ENCODE data around the gene SOX6. TPM values are rescaled to one million over a fixed set of nuclear protein-coding genes. Genes with fewer than 3 reads are reported as not detected.

Gene SOX6
- total RNA-seq, 1 experiment from 2014 or later = not detected

DNA sequence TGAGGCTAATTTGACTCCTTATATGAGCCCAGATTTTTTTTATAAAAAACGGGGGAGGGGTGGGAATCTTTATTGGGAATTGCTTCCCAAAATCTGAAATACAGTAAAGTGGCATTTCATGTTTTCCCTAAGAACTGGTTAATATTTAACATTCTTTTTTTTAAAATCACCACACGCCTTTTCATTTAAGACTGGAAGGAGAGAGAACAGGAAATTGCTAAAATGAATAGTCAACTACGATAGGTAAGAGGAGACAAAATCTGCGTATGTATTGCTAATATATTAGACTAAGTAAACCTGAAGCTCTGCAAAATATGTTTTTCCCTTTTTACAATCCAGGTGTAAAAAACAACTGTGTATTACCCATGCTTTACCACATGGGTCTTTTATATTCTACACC, 57.0 kb downstream of the SOX6 start:
- Histone ChIP-seq H2AFZ (ENCODE audit: low read length) (no peak overlapping the region), H4K91ac (ENCODE audit: insufficient read length, low read depth, low read length) (no peak overlapping the region), H3K79me1 (ENCODE audit: insufficient read depth, low read depth, low read length, poor library complexity, severe bottlenecking) (no peaks in the 10 kb centered on the region), H4K8ac (replicated peaks; ENCODE audit: insufficient read length, low read depth, low read length) (no peak overlapping the region), H3K56ac (ENCODE audit: insufficient read length, low read depth, low read length) (no peak overlapping the region), H3K4me2 (ENCODE audit: insufficient read depth, insufficient read length, low read length) (no peak overlapping the region), H3K4ac (ENCODE audit: low read depth, low read length) (no peak overlapping the region), H3K23me2 (ENCODE audit: insufficient read length, low read depth, low read length, poor library complexity, severe bottlenecking) (no peaks in the 10 kb centered on the region), H2BK120ac (ENCODE audit: low read depth, low read length, poor library complexity, severe bottlenecking) (no peak overlapping the region), H2AK5ac (ENCODE audit: insufficient read length, low read length) (no peak overlapping the region), H3K9ac (ENCODE audit: extremely low read depth, insufficient read length, low read length) (no peak overlapping the region), H3K23ac (ENCODE audit: insufficient read length, low read depth, low read length) (no peak overlapping the region), H2BK15ac (ENCODE audit: low read depth, low read length) (no peak overlapping the region), H3K27ac (ENCODE audit: insufficient read length, low read depth, low read length) (no peak overlapping the region), H3K27me3 (ENCODE audit: insufficient read depth, low read length) (no peaks in the 10 kb centered on the region), H3K14ac (ENCODE audit: insufficient read depth, low read length) (no peak overlapping the region), H3K9me3 (ENCODE audit: control insufficient read depth, low read depth, low read length) (no peaks in the 10 kb centered on the region), H2BK5ac (ENCODE audit: insufficient read length, low read length) (no peak overlapping the region), H3T11ph (ENCODE audit: low read length) (no peak overlapping the region), H3K79me2 (ENCODE audit: insufficient read depth, low read length) (no peaks in the 10 kb centered on the region), H2BK12ac (ENCODE audit: insufficient read length, low read depth, low read length) (no peak overlapping the region), H4K5ac (ENCODE audit: insufficient read length, low read depth, low read length) (no peak overlapping the region), H2BK20ac (ENCODE audit: low read depth, low read length, poor library complexity, severe bottlenecking) (no peak overlapping the region), H3K18ac (ENCODE audit: insufficient read length, low read depth, low read length) (no peak overlapping the region), H4K20me1 (ENCODE audit: control insufficient read depth, insufficient read depth, insufficient read length) (no peaks in the 10 kb centered on the region), H3K4me1 (ENCODE audit: insufficient read depth, low read length) (no peaks in the 10 kb centered on the region)
- H3K36me3 Mint-ChIP-seq (ENCODE audit: insufficient read depth in 1 of 3, low read depth in 3 of 3) = no peaks in the 10 kb centered on the region
- peaks cover 8% of the 10 kb centered on the region for H3K27me3 Mint-ChIP-seq (ENCODE audit: low read depth)
- no peaks in the 10 kb centered on the region for H3K9me3 Mint-ChIP-seq
- no peak for DNase-seq
- no peak overlapping the region for H3K27ac Mint-ChIP-seq
- peaks cover 0 to 4% of the 10 kb centered on the region in 2 experiments; a peak in 2 of 4 replicates for H3K4me1 Mint-ChIP-seq
- no peak for TF ChIP-seq CTCF (conservative IDR thresholded peaks at IDR 0.05)
- WGBS (ENCODE audit: extremely low coverage, insufficient read length, low lambda C conversion rate) = no CpG with 5 or more reads among the region's 4 CpGs
- no peak overlapping the region for H3K4me3 Mint-ChIP-seq
